ENCODE measurements around the gene ALKBH4.
"Not testable (repeated sequence)": the region's sequence is repeated elsewhere in the genome, so short reads cannot be mapped to it uniquely, and the experiment has no call there.

ALKBH4 gene

GRCh38 chr7:102494026-102494425 lies 29.4 kb upstream of the ALKBH4 start:
- H3K4me3 ChIP-seq (ENCODE audit: low read length); H3K36me3 ChIP-seq (ENCODE audit: control insufficient read depth, insufficient read depth, low read length); H3K4me1 ChIP-seq (ENCODE audit: control insufficient read depth, insufficient read depth, low read length); H3K27ac ChIP-seq (ENCODE audit: low read depth, low read length); H3K27me3 ChIP-seq (ENCODE audit: control insufficient read depth, insufficient read depth, low read length); H3K9ac ChIP-seq (ENCODE audit: low read length): not testable (repeated sequence)

- H3K9ac ChIP-seq (ENCODE audit: low read length); H3K27me3 ChIP-seq (ENCODE audit: control insufficient read depth, insufficient read depth, low read length); H3K27ac ChIP-seq (ENCODE audit: low read depth, low read length); H3K4me3 ChIP-seq (ENCODE audit: low read length); H3K4me1 ChIP-seq (ENCODE audit: control insufficient read depth, insufficient read depth, low read length); H3K36me3 ChIP-seq (ENCODE audit: control insufficient read depth, insufficient read depth, low read length): not testable (repeated sequence)
Measured at GRCh38 chr7:102493220-102493935, 28.7 kb upstream of the ALKBH4 start.

GRCh38 chr7:102490529-102491075 lies 25.9 kb upstream of the ALKBH4 start:
- H3K27ac ChIP-seq (ENCODE audit: low read depth, low read length); H3K27me3 ChIP-seq (ENCODE audit: control insufficient read depth, insufficient read depth, low read length); H3K36me3 ChIP-seq (ENCODE audit: control insufficient read depth, insufficient read depth, low read length); H3K4me3 ChIP-seq (ENCODE audit: low read length); H3K9ac ChIP-seq (ENCODE audit: low read length); H3K4me1 ChIP-seq (ENCODE audit: control insufficient read depth, insufficient read depth, low read length): not testable (repeated sequence)

GRCh38 chr7:102484317-102484716 lies 19.7 kb upstream of the ALKBH4 start:
- not testable (repeated sequence) for H3K4me3 ChIP-seq (ENCODE audit: low read length); H3K4me1 ChIP-seq (ENCODE audit: control insufficient read depth, insufficient read depth, low read length); H3K27me3 ChIP-seq (ENCODE audit: control insufficient read depth, insufficient read depth, low read length); H3K36me3 ChIP-seq (ENCODE audit: control insufficient read depth, insufficient read depth, low read length); H3K27ac ChIP-seq (ENCODE audit: low read depth, low read length); H3K9ac ChIP-seq (ENCODE audit: low read length)

- not testable (repeated sequence) for H3K27me3 ChIP-seq (ENCODE audit: control insufficient read depth, insufficient read depth, low read length); H3K27ac ChIP-seq (ENCODE audit: low read depth, low read length); H3K36me3 ChIP-seq (ENCODE audit: control insufficient read depth, insufficient read depth, low read length); H3K9ac ChIP-seq (ENCODE audit: low read length); H3K4me3 ChIP-seq (ENCODE audit: low read length); H3K4me1 ChIP-seq (ENCODE audit: control insufficient read depth, insufficient read depth, low read length)
Measured at GRCh38 chr7:102481962-102482361, 17.3 kb upstream of the ALKBH4 start.

GRCh38 chr7:102479982-102480637 lies 15.4 kb upstream of the ALKBH4 start:
- H3K4me1 ChIP-seq (ENCODE audit: control insufficient read depth, insufficient read depth, low read length); H3K9ac ChIP-seq (ENCODE audit: low read length); H3K36me3 ChIP-seq (ENCODE audit: control insufficient read depth, insufficient read depth, low read length); H3K27ac ChIP-seq (ENCODE audit: low read depth, low read length); H3K4me3 ChIP-seq (ENCODE audit: low read length); H3K27me3 ChIP-seq (ENCODE audit: control insufficient read depth, insufficient read depth, low read length): not testable (repeated sequence)

GRCh38 chr7:102479209-102479584 lies 14.5 kb upstream of the ALKBH4 start:
- not testable (repeated sequence) for H3K36me3 ChIP-seq (ENCODE audit: control insufficient read depth, insufficient read depth, low read length); H3K9ac ChIP-seq (ENCODE audit: low read length); H3K4me3 ChIP-seq (ENCODE audit: low read length); H3K27me3 ChIP-seq (ENCODE audit: control insufficient read depth, insufficient read depth, low read length); H3K27ac ChIP-seq (ENCODE audit: low read depth, low read length); H3K4me1 ChIP-seq (ENCODE audit: control insufficient read depth, insufficient read depth, low read length)

GRCh38 chr7:102478314-102479208 lies 13.9 kb upstream of the ALKBH4 start, which contains the start of gene POLR2J:
Gene POLR2J, minus strand, starts transcription at chr7:102478922. Its CDS starts 62 bp downstream, at chr7:102478860.
- not testable (repeated sequence) for H3K27me3 ChIP-seq (ENCODE audit: control insufficient read depth, insufficient read depth, low read length); H3K9ac ChIP-seq (ENCODE audit: low read length); H3K4me3 ChIP-seq (ENCODE audit: low read length); H3K27ac ChIP-seq (ENCODE audit: low read depth, low read length); H3K36me3 ChIP-seq (ENCODE audit: control insufficient read depth, insufficient read depth, low read length); H3K4me1 ChIP-seq (ENCODE audit: control insufficient read depth, insufficient read depth, low read length)

GRCh38 chr7:102474736-102475435 lies 10.2 kb upstream of the ALKBH4 start:
- not testable (repeated sequence) for H3K36me3 ChIP-seq (ENCODE audit: control insufficient read depth, insufficient read depth, low read length); H3K4me3 ChIP-seq (ENCODE audit: low read length); H3K27me3 ChIP-seq (ENCODE audit: control insufficient read depth, insufficient read depth, low read length); H3K4me1 ChIP-seq (ENCODE audit: control insufficient read depth, insufficient read depth, low read length); H3K9ac ChIP-seq (ENCODE audit: low read length); H3K27ac ChIP-seq (ENCODE audit: low read depth, low read length)

GRCh38 chr7:102474116-102474515 lies 9.5 kb upstream of the ALKBH4 start:
- not testable (repeated sequence) for H3K27ac ChIP-seq (ENCODE audit: low read depth, low read length); H3K4me1 ChIP-seq (ENCODE audit: control insufficient read depth, insufficient read depth, low read length); H3K36me3 ChIP-seq (ENCODE audit: control insufficient read depth, insufficient read depth, low read length); H3K27me3 ChIP-seq (ENCODE audit: control insufficient read depth, insufficient read depth, low read length); H3K9ac ChIP-seq (ENCODE audit: low read length); H3K4me3 ChIP-seq (ENCODE audit: low read length)

GRCh38 chr7:102473271-102473991 lies 8.8 kb upstream of the ALKBH4 start:
- Histone ChIP-seq H3K4me1 (ENCODE audit: control insufficient read depth, insufficient read depth, low read length) (no peaks in the 10 kb centered on the region), H3K9ac (ENCODE audit: low read length) (no peak overlapping the region), H3K4me3 (ENCODE audit: low read length) (no peak overlapping the region), H3K27me3 (ENCODE audit: control insufficient read depth, insufficient read depth, low read length) (no peaks in the 10 kb centered on the region), H3K27ac (ENCODE audit: low read depth, low read length) (no peak overlapping the region), H3K36me3 (ENCODE audit: control insufficient read depth, insufficient read depth, low read length) (peaks cover 4% of the 10 kb centered on the region)
